Measurements from ENCODE around the gene PNPLA3.

PNPLA3 gene

DNA sequence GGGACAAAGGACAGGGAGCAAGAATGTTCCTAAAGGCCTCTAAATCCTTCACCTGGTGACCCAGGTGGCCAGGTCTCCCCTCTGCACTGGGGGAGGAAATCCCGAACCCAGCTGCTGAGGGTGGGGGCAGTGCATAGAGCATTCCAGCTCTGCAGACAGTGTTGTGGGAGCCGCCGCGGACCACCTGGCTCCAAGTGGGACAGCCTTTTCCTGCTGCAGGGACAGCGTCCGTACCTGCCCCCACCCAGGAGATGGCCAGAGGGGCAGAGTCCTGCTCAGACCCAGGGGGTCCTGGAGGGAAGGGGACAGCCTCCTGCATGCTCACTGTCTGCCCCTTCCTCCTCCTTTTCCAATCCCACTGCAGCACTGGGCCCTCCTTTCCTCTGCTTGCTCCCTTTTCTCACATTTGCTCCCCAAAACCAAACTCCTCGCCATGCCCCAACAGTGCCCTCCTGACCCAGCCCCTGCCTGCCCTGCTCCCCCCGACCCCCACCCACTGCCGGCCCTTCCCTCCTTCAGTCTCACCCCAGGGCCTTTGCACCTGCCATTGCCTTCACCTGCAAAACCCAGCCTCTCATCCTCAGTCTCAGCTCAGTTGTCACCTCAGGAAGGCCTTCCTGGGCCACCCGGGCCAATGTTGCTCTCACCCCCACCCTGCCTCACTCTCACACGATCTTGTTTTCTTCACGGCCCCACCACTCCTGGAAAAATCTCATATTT, 44.6 kb upstream of the PNPLA3 start:
- H3K9me2 ChIP-seq (replicated peaks; ENCODE audit: control insufficient read depth, low read length): no peaks in the 10 kb centered on the region
- H3K9me3 ChIP-seq (ENCODE audit: control insufficient read depth, insufficient read depth, low read length): no peaks in the 10 kb centered on the region
- no peaks in the 10 kb centered on the region for H4K20me1 ChIP-seq (ENCODE audit: control insufficient read depth, insufficient read depth, low read depth, low read length)
- TF ChIP-seq, protein P1, sequence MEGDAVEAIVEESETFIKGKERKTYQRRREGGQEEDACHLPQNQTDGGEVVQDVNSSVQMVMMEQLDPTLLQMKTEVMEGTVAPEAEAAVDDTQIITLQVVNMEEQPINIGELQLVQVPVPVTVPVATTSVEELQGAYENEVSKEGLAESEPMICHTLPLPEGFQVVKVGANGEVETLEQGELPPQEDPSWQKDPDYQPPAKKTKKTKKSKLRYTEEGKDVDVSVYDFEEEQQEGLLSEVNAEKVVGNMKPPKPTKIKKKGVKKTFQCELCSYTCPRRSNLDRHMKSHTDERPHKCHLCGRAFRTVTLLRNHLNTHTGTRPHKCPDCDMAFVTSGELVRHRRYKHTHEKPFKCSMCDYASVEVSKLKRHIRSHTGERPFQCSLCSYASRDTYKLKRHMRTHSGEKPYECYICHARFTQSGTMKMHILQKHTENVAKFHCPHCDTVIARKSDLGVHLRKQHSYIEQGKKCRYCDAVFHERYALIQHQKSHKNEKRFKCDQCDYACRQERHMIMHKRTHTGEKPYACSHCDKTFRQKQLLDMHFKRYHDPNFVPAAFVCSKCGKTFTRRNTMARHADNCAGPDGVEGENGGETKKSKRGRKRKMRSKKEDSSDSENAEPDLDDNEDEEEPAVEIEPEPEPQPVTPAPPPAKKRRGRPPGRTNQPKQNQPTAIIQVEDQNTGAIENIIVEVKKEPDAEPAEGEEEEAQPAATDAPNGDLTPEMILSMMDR (IDR thresholded peaks at IDR 0.05; ENCODE audit: low read depth, low read length, poor library complexity, severe bottlenecking): no peak
- no peak for TF ChIP-seq EZH2phosphoT487 (IDR thresholded peaks at IDR 0.05; ENCODE audit: borderline replicate concordance, low read length)
- no peak overlapping the region for H3K4me2 ChIP-seq (ENCODE audit: low read length)
- no peaks in the 10 kb centered on the region for H3F3A ChIP-seq (ENCODE audit: control insufficient read depth, insufficient read depth)
- no peaks in the 10 kb centered on the region for H3K79me2 ChIP-seq (ENCODE audit: control insufficient read depth, low read length)
- H3K27me3 ChIP-seq (ENCODE audit: control insufficient read depth, low read length): no peaks in the 10 kb centered on the region
- no peaks in the 10 kb centered on the region for H3K36me3 ChIP-seq (ENCODE audit: control insufficient read depth, low read length)
- no peaks in the 10 kb centered on the region for H3K4me1 ChIP-seq (ENCODE audit: control insufficient read depth, low read length)
- no peak overlapping the region for H3K4me3 ChIP-seq (ENCODE audit: low read length)
- H3K27ac ChIP-seq (ENCODE audit: low read depth, low read length): no peak overlapping the region

DNA sequence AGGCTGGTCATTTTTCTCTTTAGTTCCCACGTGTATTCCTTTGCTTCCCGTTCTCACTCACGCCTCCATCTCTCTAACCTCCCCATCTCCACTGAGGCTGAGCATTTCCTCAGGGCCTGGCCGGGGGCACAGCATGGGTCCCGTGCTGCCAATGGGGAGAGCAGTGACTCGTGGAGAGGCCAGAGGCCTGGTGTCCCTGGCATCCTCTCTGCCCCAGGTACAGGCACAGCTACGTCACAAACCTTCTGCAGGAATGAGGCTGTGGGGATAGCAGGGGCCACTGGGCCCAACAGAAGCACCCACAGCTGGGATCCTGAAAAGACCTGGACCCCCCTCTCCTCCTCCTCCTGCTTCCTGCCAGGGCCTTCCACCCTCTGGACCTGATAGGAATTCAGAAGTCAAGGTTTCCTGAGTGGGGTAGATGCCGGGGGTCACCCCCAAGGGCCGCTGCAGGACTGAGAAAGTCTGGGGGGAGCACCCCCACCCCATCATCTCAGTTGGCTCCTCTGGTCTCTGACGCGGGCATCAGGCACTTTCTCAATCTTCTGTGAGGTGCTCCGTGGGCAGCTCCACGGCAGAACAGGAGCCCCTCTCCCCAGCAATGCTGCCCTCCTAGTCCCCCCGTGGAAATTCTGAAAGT, 43.6 kb upstream of the PNPLA3 start:
- Histone ChIP-seq H3K9me3 (ENCODE audit: control insufficient read depth, insufficient read depth, low read length) (no peaks in the 10 kb centered on the region), H3K36me3 (ENCODE audit: control insufficient read depth, low read length) (no peaks in the 10 kb centered on the region), H4K20me1 (ENCODE audit: control insufficient read depth, insufficient read depth, low read depth, low read length) (no peaks in the 10 kb centered on the region), H3K4me2 (ENCODE audit: low read length) (no peak overlapping the region), H3K27ac (ENCODE audit: low read depth, low read length) (no peak overlapping the region), H3K4me3 (ENCODE audit: low read length) (no peak overlapping the region), H3K79me2 (ENCODE audit: control insufficient read depth, low read length) (no peaks in the 10 kb centered on the region), H3K27me3 (ENCODE audit: control insufficient read depth, low read length) (no peaks in the 10 kb centered on the region), H3F3A (ENCODE audit: control insufficient read depth, insufficient read depth) (no peaks in the 10 kb centered on the region), H3K4me1 (ENCODE audit: control insufficient read depth, low read length) (peaks cover 8% of the 10 kb centered on the region), H3K9me2 (replicated peaks; ENCODE audit: control insufficient read depth, low read length) (no peaks in the 10 kb centered on the region)
- TF ChIP-seq, protein P1 (IDR thresholded peaks at IDR 0.05; ENCODE audit: low read depth, low read length, poor library complexity, severe bottlenecking): no peak
- no peak for TF ChIP-seq EZH2phosphoT487 (IDR thresholded peaks at IDR 0.05; ENCODE audit: borderline replicate concordance, low read length)

DNA sequence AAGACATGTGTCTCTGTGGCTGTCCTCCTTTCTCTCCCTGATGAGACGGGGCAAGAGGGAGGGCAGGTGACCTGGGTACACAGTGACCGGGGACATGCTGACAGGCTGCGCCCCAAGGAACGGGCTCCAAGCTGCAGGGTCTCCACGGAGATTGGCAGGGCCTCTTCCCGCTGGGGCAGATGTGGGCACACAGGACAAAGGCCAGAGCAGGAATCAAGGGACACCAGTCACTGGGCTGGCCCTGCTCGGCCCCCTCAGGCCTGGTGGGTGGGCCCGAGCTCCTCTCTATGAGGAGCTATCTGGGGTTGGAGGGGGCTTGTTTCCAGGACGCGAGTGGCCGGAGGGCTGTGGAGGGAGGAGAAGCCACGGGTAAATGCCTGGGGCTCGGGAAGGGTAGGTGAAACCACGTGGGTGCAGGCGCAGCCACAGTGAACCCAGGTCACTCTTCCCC, 43.0 kb upstream of the PNPLA3 start:
- Histone ChIP-seq H3K36me3 (ENCODE audit: control insufficient read depth, low read length) (no peaks in the 10 kb centered on the region), H4K20me1 (ENCODE audit: control insufficient read depth, insufficient read depth, low read depth, low read length) (no peaks in the 10 kb centered on the region), H3K9me2 (replicated peaks; ENCODE audit: control insufficient read depth, low read length) (no peaks in the 10 kb centered on the region), H3K27ac (ENCODE audit: low read depth, low read length) (no peak overlapping the region), H3K27me3 (ENCODE audit: control insufficient read depth, low read length) (no peaks in the 10 kb centered on the region), H3K4me3 (ENCODE audit: low read length) (no peak overlapping the region), H3K4me1 (ENCODE audit: control insufficient read depth, low read length) (peaks cover 8% of the 10 kb centered on the region), H3K4me2 (ENCODE audit: low read length) (no peak overlapping the region), H3K79me2 (ENCODE audit: control insufficient read depth, low read length) (no peaks in the 10 kb centered on the region), H3K9me3 (ENCODE audit: control insufficient read depth, insufficient read depth, low read length) (no peaks in the 10 kb centered on the region), H3F3A (ENCODE audit: control insufficient read depth, insufficient read depth) (no peaks in the 10 kb centered on the region)
- TF ChIP-seq EZH2phosphoT487 (IDR thresholded peaks at IDR 0.05; ENCODE audit: borderline replicate concordance, low read length): no peak
- TF ChIP-seq, protein P1 (IDR thresholded peaks at IDR 0.05; ENCODE audit: low read depth, low read length, poor library complexity, severe bottlenecking): no peak
